ENCODE data around the gene IGF2BP3.

Gene IGF2BP3

GRCh38 chr7:23482686-23483085 is 12.4 kb upstream of the IGF2BP3 start:
- no peak overlapping the region for H3K4me3 ChIP-seq (ENCODE audit: insufficient read depth, low read depth, low read length, poor library complexity, severe bottlenecking)
- no peaks in the 10 kb centered on the region for H3K36me3 ChIP-seq (ENCODE audit: control insufficient read depth, insufficient read depth, low read length)
- peaks cover 12% of the 10 kb centered on the region for H3K27me3 ChIP-seq (replicated peaks; ENCODE audit: control insufficient read depth, insufficient read depth, low read length, poor library complexity, severe bottlenecking)
- H3K27ac ChIP-seq (ENCODE audit: insufficient read depth, low read length, poor library complexity, severe bottlenecking), result no peak overlapping the region
- no peaks in the 10 kb centered on the region for H3K9me3 ChIP-seq (ENCODE audit: control insufficient read depth, low read length)
- no peak for DNase-seq
- no peaks in the 10 kb centered on the region for H3K4me1 ChIP-seq (ENCODE audit: control insufficient read depth, insufficient read depth, low read length, poor library complexity, severe bottlenecking)

DNA sequence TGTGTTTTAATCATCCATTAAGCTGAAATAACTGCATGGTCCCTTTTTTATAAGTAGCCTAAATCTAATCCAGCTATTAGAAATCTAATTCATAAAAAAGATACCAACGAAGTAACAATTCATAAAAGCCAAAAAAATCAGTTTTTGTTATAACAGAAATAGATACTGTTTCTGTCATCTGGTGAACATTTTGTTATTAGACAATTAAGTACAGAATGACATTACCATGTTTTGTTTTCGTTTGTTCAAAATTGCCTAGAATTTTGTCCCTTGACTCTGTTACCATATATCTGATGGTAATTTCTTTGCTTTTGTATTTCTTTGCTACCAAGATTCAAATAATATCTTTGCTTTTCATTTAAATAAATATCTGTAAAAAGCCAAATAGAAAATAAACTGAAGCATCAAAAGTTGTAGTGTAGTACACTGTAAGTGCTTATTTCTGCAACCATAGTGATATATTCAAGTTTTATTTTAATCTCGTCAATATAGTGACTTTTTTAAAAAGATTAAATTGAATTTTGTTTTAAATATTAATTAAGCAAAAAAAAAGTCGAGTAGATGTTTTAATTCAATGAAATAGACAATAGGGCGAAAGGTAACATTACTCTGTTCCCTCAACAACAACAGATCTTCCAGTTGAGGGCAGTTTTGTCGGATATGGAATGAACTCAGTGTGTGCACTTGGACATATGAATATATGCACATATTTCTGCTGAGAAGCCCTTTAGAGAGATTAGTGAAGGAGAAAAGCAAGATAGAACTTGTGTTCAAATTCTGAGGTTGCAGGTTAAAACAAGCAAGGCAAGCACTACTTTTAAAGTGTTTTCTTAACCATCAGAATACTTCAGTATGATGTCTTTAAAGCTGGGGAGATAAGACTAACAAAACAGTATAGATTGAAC is 7.9 kb upstream of the IGF2BP3 start:
- no peaks in the 10 kb centered on the region for H3K9me3 ChIP-seq (ENCODE audit: control insufficient read depth, low read length)
- peaks cover 9% of the 10 kb centered on the region for H3K4me1 ChIP-seq (ENCODE audit: control insufficient read depth, insufficient read depth, low read length, poor library complexity, severe bottlenecking)
- no peak overlapping the region for H3K4me3 ChIP-seq (ENCODE audit: insufficient read depth, low read depth, low read length, poor library complexity, severe bottlenecking)
- DNase-seq, result no peak
- peaks cover 51% of the 10 kb centered on the region for H3K27me3 ChIP-seq (replicated peaks; ENCODE audit: control insufficient read depth, insufficient read depth, low read length, poor library complexity, severe bottlenecking)
- no peaks in the 10 kb centered on the region for H3K36me3 ChIP-seq (ENCODE audit: control insufficient read depth, insufficient read depth, low read length)
- H3K27ac ChIP-seq (ENCODE audit: insufficient read depth, low read length, poor library complexity, severe bottlenecking), result no peak overlapping the region

- Histone ChIP-seq H3K4me1 (ENCODE audit: control insufficient read depth, insufficient read depth, low read length, poor library complexity, severe bottlenecking) (peaks cover 9% of the 10 kb centered on the region), H3K4me3 (ENCODE audit: insufficient read depth, low read depth, low read length, poor library complexity, severe bottlenecking) (no peak overlapping the region), H3K9me3 (ENCODE audit: control insufficient read depth, low read length) (no peaks in the 10 kb centered on the region), H3K36me3 (ENCODE audit: control insufficient read depth, insufficient read depth, low read length) (no peaks in the 10 kb centered on the region), H3K27me3 (replicated peaks; ENCODE audit: control insufficient read depth, insufficient read depth, low read length, poor library complexity, severe bottlenecking) (peaks cover 62% of the 10 kb centered on the region), H3K27ac (ENCODE audit: insufficient read depth, low read length, poor library complexity, severe bottlenecking) (no peak overlapping the region)
- no peak for DNase-seq
Observed at GRCh38 chr7:23477157-23477499, 6.8 kb upstream of the IGF2BP3 start.

- H3K4me1 ChIP-seq (ENCODE audit: control insufficient read depth, insufficient read depth, low read length, poor library complexity, severe bottlenecking), result peaks cover 10% of the 10 kb centered on the region
- peaks cover 68% of the 10 kb centered on the region for H3K27me3 ChIP-seq (replicated peaks; ENCODE audit: control insufficient read depth, insufficient read depth, low read length, poor library complexity, severe bottlenecking)
- H3K36me3 ChIP-seq (ENCODE audit: control insufficient read depth, insufficient read depth, low read length), result no peaks in the 10 kb centered on the region
- no peak overlapping the region for H3K4me3 ChIP-seq (ENCODE audit: insufficient read depth, low read depth, low read length, poor library complexity, severe bottlenecking)
- H3K27ac ChIP-seq (ENCODE audit: insufficient read depth, low read length, poor library complexity, severe bottlenecking), result no peak overlapping the region
- no peaks in the 10 kb centered on the region for H3K9me3 ChIP-seq (ENCODE audit: control insufficient read depth, low read length)
- DNase-seq, result no peak
Observed at GRCh38 chr7:23476286-23477156, 6.2 kb upstream of the IGF2BP3 start.

DNA sequence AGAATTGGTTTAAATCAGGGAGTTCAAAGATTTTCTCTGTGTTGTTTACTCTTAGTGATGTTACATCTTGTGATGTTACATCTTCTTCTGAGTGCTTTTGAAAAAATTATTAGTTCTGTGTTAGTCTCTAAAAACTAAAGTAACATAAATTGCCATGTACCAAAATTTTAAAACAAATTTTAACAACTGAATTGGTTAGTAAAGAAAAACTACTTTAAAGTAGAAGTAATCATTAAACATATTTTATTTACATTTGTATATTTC is 5.2 kb upstream of the IGF2BP3 start:
- no peak overlapping the region for H3K27ac ChIP-seq (ENCODE audit: insufficient read depth, low read length, poor library complexity, severe bottlenecking)
- no peak for DNase-seq
- H3K4me1 ChIP-seq (ENCODE audit: control insufficient read depth, insufficient read depth, low read length, poor library complexity, severe bottlenecking), result peaks cover 18% of the 10 kb centered on the region
- no peak overlapping the region for H3K4me3 ChIP-seq (ENCODE audit: insufficient read depth, low read depth, low read length, poor library complexity, severe bottlenecking)
- no peaks in the 10 kb centered on the region for H3K9me3 ChIP-seq (ENCODE audit: control insufficient read depth, low read length)
- no peaks in the 10 kb centered on the region for H3K36me3 ChIP-seq (ENCODE audit: control insufficient read depth, insufficient read depth, low read length)
- H3K27me3 ChIP-seq (replicated peaks; ENCODE audit: control insufficient read depth, insufficient read depth, low read length, poor library complexity, severe bottlenecking), result peaks cover 78% of the 10 kb centered on the region

DNA sequence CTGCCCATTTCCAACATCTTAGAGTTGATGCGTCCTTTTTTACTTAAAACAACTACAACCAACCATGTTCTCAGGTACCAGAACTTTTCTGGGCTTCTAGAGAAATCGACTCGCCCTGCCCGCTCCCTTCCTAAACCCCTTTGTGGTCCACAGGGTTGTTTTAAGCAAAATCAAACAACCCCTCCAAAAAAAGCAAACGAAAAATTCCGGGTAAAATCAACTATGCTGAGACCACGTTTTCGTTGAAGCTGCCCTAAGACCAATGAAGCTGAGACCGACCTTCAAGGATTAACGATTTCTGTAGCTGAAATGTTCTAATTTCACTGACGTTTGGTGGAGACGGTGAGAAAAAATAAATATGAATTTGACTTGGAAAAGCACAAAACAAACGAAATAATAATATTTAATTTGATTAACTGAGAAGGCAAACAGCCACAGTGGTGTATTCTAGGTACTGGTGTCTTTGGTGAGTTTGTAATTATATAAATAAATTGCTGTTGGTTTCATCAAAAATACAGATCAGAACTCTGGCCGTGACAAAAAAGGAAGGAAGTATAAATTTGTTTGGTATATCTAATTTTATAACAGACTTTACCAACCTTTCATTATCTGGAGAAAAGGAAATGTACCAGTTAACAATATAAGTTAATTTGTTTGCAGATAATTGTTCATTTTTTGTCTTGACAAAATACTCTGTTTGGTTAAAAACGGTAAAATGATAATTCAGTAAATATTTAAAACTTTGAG is 4.7 kb upstream of the IGF2BP3 start:
- peaks cover 83% of the 10 kb centered on the region for H3K27me3 ChIP-seq (replicated peaks; ENCODE audit: control insufficient read depth, insufficient read depth, low read length, poor library complexity, severe bottlenecking)

GRCh38 chr7:23474094-23474828 is 4.0 kb upstream of the IGF2BP3 start:
- H3K27ac ChIP-seq (ENCODE audit: insufficient read depth, low read length, poor library complexity, severe bottlenecking), result no peak overlapping the region
- DNase-seq, result peak in 1 of 3 donors; percentile 30
- H3K9me3 ChIP-seq (ENCODE audit: control insufficient read depth, low read length), result no peaks in the 10 kb centered on the region
- H3K27me3 ChIP-seq (replicated peaks; ENCODE audit: control insufficient read depth, insufficient read depth, low read length, poor library complexity, severe bottlenecking), result peaks cover 88% of the 10 kb centered on the region
- H3K4me1 ChIP-seq (ENCODE audit: control insufficient read depth, insufficient read depth, low read length, poor library complexity, severe bottlenecking), result peaks cover 30% of the 10 kb centered on the region
- H3K36me3 ChIP-seq (ENCODE audit: control insufficient read depth, insufficient read depth, low read length), result no peaks in the 10 kb centered on the region
- H3K4me3 ChIP-seq (ENCODE audit: insufficient read depth, low read depth, low read length, poor library complexity, severe bottlenecking), result no peak overlapping the region

More for the DNA sequence above, 4.7 kb upstream of the IGF2BP3 start:
- no peaks in the 10 kb centered on the region for H3K9me3 ChIP-seq (ENCODE audit: control insufficient read depth, low read length)
- H3K4me3 ChIP-seq (ENCODE audit: insufficient read depth, low read depth, low read length, poor library complexity, severe bottlenecking), result no peak overlapping the region
- no peak overlapping the region for H3K27ac ChIP-seq (ENCODE audit: insufficient read depth, low read length, poor library complexity, severe bottlenecking)
- peaks cover 23% of the 10 kb centered on the region for H3K4me1 ChIP-seq (ENCODE audit: control insufficient read depth, insufficient read depth, low read length, poor library complexity, severe bottlenecking)
- no peak for DNase-seq
- no peaks in the 10 kb centered on the region for H3K36me3 ChIP-seq (ENCODE audit: control insufficient read depth, insufficient read depth, low read length)

DNA sequence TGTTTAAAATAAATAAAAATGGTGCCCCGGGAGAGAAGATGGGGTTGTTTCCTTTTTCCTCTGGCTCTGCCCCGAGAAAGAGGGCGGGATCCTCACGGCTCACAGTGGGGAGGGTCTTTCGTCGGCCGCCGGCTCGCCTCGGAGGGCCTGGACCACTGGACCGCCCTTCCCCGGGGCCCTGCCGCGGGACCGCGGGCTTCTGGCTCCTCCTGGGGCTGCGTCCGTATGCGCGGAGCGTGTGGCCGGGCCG is 3.5 kb upstream of the IGF2BP3 start:
- Histone ChIP-seq H3K4me3 (ENCODE audit: insufficient read depth, low read depth, low read length, poor library complexity, severe bottlenecking) (no peak overlapping the region), H3K27ac (ENCODE audit: insufficient read depth, low read length, poor library complexity, severe bottlenecking) (no peak overlapping the region), H3K9me3 (ENCODE audit: control insufficient read depth, low read length) (no peaks in the 10 kb centered on the region), H3K36me3 (ENCODE audit: control insufficient read depth, insufficient read depth, low read length) (no peaks in the 10 kb centered on the region), H3K4me1 (ENCODE audit: control insufficient read depth, insufficient read depth, low read length, poor library complexity, severe bottlenecking) (peaks cover 35% of the 10 kb centered on the region), H3K27me3 (replicated peaks; ENCODE audit: control insufficient read depth, insufficient read depth, low read length, poor library complexity, severe bottlenecking) (peaks cover 92% of the 10 kb centered on the region)
- no peak for DNase-seq

DNA sequence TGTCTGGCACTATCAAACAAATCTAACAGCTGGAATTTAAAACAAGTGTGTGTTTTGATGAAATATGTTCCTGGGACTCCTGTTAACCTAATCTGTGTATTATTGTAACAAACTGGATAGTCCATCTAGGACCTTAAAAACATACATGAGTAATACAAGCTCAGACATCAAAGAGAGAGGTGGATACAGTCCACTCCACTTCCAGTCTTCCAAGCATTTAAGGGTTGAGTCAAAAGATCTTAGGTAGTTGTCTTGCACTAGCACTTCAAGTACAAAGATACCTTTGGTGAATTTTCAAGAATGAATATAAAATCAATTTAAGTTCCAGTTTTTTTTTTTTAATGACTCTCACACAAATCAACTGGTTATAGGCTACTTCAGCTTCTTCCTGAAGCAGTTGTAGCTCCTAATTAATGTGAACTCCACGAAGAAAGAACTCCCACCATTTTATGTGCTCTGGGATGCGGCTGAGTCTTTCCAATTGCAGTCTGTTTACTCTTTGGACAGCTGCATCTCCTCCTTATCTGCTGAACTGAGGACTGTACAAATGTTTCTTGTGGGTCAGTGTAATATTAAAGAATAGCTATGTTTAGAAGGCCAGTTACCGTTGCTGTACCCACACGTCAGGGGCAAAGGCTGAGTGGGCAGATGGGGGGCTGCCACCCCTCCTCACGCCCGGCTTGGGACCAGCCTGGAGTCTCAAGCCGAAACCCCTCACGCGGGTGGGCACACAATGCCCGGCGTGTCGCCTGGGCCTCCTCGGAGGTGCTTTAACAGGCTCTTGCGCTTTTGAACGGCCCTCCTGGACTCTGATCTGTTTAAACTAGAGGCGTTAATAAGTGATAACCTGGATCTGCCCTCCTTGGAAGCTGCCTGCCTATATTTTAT is 2.9 kb upstream of the IGF2BP3 start:
- H3K4me1 ChIP-seq (ENCODE audit: control insufficient read depth, insufficient read depth, low read length, poor library complexity, severe bottlenecking), result peaks cover 40% of the 10 kb centered on the region
- H3K4me3 ChIP-seq (ENCODE audit: insufficient read depth, low read depth, low read length, poor library complexity, severe bottlenecking), result no peak overlapping the region
- H3K27ac ChIP-seq (ENCODE audit: insufficient read depth, low read length, poor library complexity, severe bottlenecking), result no peak overlapping the region
- no peaks in the 10 kb centered on the region for H3K9me3 ChIP-seq (ENCODE audit: control insufficient read depth, low read length)
- H3K36me3 ChIP-seq (ENCODE audit: control insufficient read depth, insufficient read depth, low read length), result no peaks in the 10 kb centered on the region
- no peak for DNase-seq
- peaks cover 93% of the 10 kb centered on the region for H3K27me3 ChIP-seq (replicated peaks; ENCODE audit: control insufficient read depth, insufficient read depth, low read length, poor library complexity, severe bottlenecking)
